Spleen (tissue), 11 donors: ENCODE results near the gene CSH1. TPM values are rescaled to one million over a fixed set of nuclear protein-coding genes. Genes with fewer than 3 reads are reported as not detected.
"Not testable (repeated sequence)": the region's sequence is repeated elsewhere in the genome, so short reads cannot be mapped to it uniquely, and the experiment has no call there.

Experiments used
- DNase-seq: peaks from one replicate; pipeline ENCODE4 v3.0.0-alpha.2; 2020
- H3K27ac ChIP-seq, 8 donors: fragments of 200-600 bp; sonication (generic) in 7 of 8; 1 replicate in 4 of 8; 2 replicates in 4 of 8; pipeline versions ENCODE4 v1.5.0 to v1.8.0; 2016 to 2021; ENCODE audit warnings: inconsistent platforms in 4 of 8, mild to moderate bottlenecking in 4 of 8, moderate library complexity in 1 of 8
- H3K27me3 ChIP-seq, 7 donors: fragments of 200-600 bp; sonication (generic) in 6 of 7; replicated peaks in 1 of 7; 1 replicate in 4 of 7; 2 replicates in 3 of 7; pipeline versions ENCODE4 v1.5.0 to v1.8.0; 2016 to 2021; ENCODE audit warnings: inconsistent platforms in 3 of 7, mild to moderate bottlenecking in 1 of 7
- H3K36me3 ChIP-seq, 6 donors: fragments of 200-600 bp; sonication (generic) in 5 of 6; 1 replicate in 4 of 6; 2 replicates in 2 of 6; pipeline versions ENCODE4 v1.5.0 to v1.8.0; 2016 to 2021; ENCODE audit warnings: inconsistent platforms in 2 of 6
- H3K4me1 ChIP-seq, 6 donors: fragments of 200-600 bp; sonication (generic) in 5 of 6; 1 replicate in 3 of 6; 2 replicates in 3 of 6; pipeline versions ENCODE4 v1.5.0 to v1.8.0; 2016 to 2021; ENCODE audit warnings: inconsistent platforms in 3 of 6
- H3K4me3 ChIP-seq, 8 donors: fragments of 200-600 bp; sonication (generic) in 7 of 8; 1 replicate in 4 of 8; 2 replicates in 4 of 8; pipeline versions ENCODE4 v1.5.0 to v1.8.0; 2016 to 2021; ENCODE audit warnings: inconsistent platforms in 4 of 8, mild to moderate bottlenecking in 4 of 8, moderate library complexity in 2 of 8
- H3K9me3 ChIP-seq, 8 donors: fragments of 200-600 bp; sonication (generic) in 7 of 8; 1 replicate in 4 of 8; 2 replicates in 4 of 8; pipeline versions ENCODE4 v1.5.0 to v1.8.0; 2016 to 2021; ENCODE audit warnings: inconsistent platforms in 4 of 8
- POLR2A ChIP-seq, 3 donors: fragments of 450-650 bp; IDR thresholded peaks; one replicate each; pipeline ENCODE4 v1.5.1; 2017; ENCODE audit warnings: antibody characterized with exemption in 3 of 3, mild to moderate bottlenecking in 1 of 3
- POLR2AphosphoS5 ChIP-seq, 3 donors: sonication (generic); formaldehyde crosslinking; IDR thresholded peaks; one replicate each; pipeline ENCODE4 v1.5.1; 2017; ENCODE audit warnings: antibody characterized with exemption in 3 of 3
- WGBS, 5 donors: extraction: QIAGEN DNeasy Blood & Tissue Kit in 3 of 5; methylation state at CpG; one replicate each; pipeline versions ENCODE4 v1.1.5 to v1.1.7; 2013 to 2018; 5-methylcytosine and 5-hydroxymethylcytosine counted together
- intact Hi-C: fragments of 100-400 bp; cut with DNase I; formaldehyde crosslinking; loops from one replicate; pipeline ENCODE4 v1.15.0; 2023; ENCODE audit warnings: low total_unique reads
- polyA plus RNA-seq, 3 donors: library from polyadenylated mRNA; stranded (reverse); fragments of 200-250 nt; gene quantifications; one replicate each; pipeline ENCODE4 v1.2.1, GENCODE V29; 2013
- total RNA-seq, 7 donors: library from RNA; depleted of rRNA in 3 of 7; stranded (reverse); fragments of >200 nt in 3 of 7; fragmentation: NEBNext Ultra II Directional in 4 of 7; extraction: Animal tissue kit (Norgen Biotek cat#: 25700) in 4 of 7; gene quantifications; one replicate each; pipeline versions ENCODE4 v1.1.0 to v1.2.1, GENCODE V29; 2016 to 2021
- TF ChIP-seq, protein P1 (sequence below), 11 experiments: fragments of 200-600 bp in 7 of 11; fragments of 450-650 bp in 4 of 11; sonication (generic) in 4 of 11; IDR thresholded peaks in 8 of 11; conservative IDR thresholded peaks in 3 of 11; 1 replicate in 7 of 11; 2 replicates in 4 of 11; pipeline versions ENCODE4 v1.4.0 to v1.8.0; 2016 to 2021; ENCODE audit warnings: antibody characterized with exemption in 11 of 11, inconsistent platforms in 4 of 11, mild to moderate bottlenecking in 1 of 11
- donor health status: healthy with polysubstance abuse.
- donor health status: DM: no; HTN: no; CAD: no; lungs with moderate emphysema.
- donor health status: DM: no; HTN: no; CAD: no.
- donor health status: Bipolar disorder and iron deficiency.
- donor health status: healthy.
- donor health status: DM: no; HTN: no; CAD: no.
- donor health status: DM: yes; HTN: yes; CAD: no.

The CSH1 gene
- total and polyA plus RNA-seq, 10 donors, result not detected

DNA sequence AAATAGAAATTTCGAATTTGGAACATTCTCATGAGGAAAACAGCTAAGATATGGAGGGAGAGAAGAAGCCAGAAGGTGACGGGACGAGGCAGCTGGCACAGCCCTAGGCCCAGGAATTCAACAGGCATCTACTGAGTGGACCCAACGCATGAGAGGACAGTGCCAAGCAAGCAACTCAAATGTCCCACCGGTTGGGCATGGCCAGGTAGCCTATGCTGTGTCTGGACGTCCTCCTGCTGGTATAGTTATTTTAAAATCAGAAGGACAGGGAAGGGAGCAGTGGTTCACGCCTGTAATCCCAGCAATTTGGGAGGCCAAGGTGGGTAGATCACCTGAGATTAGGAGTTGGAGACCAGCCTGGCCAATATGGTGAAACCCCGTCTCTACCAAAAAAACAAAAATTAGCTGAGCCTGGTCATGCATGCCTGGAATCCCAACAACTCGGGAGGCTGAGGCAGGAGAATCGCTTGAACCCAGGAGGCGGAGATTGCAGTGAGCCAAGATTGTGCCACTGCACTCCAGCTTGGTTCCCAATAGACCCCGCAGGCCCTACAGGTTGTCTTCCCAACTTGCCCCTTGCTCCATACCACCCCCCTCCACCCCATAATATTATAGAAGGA is 20.3 kb upstream of the CSH1 start:
- Histone ChIP-seq H3K36me3 (no peaks in the 10 kb centered on the region), H3K27me3 (no peaks in the 10 kb centered on the region), H3K4me1 (peaks cover 13 to 57% (median 31%) of the 10 kb centered on the region in 6 donors), H3K9me3 (no peaks in the 10 kb centered on the region), H3K27ac (no peak overlapping the region), H3K4me3 (no peak overlapping the region)
- no peak for DNase-seq
- intact Hi-C loops, result no loop called here
- 87 to 94% (median 91%) methylated on average over 12 of the region's 12 CpGs for WGBS, 5 donors
- no peak for TF ChIP-seq POLR2A (IDR thresholded peaks at IDR 0.05)
- TF ChIP-seq, protein P1, sequence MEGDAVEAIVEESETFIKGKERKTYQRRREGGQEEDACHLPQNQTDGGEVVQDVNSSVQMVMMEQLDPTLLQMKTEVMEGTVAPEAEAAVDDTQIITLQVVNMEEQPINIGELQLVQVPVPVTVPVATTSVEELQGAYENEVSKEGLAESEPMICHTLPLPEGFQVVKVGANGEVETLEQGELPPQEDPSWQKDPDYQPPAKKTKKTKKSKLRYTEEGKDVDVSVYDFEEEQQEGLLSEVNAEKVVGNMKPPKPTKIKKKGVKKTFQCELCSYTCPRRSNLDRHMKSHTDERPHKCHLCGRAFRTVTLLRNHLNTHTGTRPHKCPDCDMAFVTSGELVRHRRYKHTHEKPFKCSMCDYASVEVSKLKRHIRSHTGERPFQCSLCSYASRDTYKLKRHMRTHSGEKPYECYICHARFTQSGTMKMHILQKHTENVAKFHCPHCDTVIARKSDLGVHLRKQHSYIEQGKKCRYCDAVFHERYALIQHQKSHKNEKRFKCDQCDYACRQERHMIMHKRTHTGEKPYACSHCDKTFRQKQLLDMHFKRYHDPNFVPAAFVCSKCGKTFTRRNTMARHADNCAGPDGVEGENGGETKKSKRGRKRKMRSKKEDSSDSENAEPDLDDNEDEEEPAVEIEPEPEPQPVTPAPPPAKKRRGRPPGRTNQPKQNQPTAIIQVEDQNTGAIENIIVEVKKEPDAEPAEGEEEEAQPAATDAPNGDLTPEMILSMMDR (IDR thresholded peaks at IDR 0.05 in 8 of 11, conservative IDR thresholded peaks at IDR 0.05 in 3 of 11), result peak in 1 of 11 experiments; percentile 17

DNA sequence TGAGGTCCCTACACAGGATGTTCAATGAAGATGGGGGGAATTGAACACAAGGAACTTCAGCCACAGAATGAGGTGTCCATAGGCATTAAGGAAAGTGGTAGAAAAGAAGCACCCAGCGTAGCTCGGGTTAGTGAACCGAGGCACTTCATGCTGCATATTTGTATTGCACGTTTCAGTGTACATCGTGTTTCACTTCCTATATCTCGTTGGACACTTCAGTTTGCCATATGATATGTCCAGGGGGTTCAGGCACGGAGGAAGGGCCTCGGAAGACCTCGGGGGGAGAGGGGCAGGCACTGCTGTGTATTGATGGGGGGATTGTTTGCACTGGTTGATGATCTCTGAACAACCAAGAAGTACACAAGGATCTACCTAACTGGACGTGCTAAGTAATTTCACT is 19.4 kb upstream of the CSH1 start:
- 57 to 72% (median 62%) methylated on average over 10 of the region's 10 CpGs for WGBS, 5 donors
- H3K27ac ChIP-seq, H3K27me3 ChIP-seq, H3K9me3 ChIP-seq, intact Hi-C loops, DNase-seq, H3K36me3 ChIP-seq: not testable (repeated sequence)
- Histone ChIP-seq H3K4me1 (peaks cover 13 to 55% (median 32%) of the 10 kb centered on the region in 6 donors), H3K4me3 (peak overlapping the region in 1 of 8 donors; percentile 24)

DNA sequence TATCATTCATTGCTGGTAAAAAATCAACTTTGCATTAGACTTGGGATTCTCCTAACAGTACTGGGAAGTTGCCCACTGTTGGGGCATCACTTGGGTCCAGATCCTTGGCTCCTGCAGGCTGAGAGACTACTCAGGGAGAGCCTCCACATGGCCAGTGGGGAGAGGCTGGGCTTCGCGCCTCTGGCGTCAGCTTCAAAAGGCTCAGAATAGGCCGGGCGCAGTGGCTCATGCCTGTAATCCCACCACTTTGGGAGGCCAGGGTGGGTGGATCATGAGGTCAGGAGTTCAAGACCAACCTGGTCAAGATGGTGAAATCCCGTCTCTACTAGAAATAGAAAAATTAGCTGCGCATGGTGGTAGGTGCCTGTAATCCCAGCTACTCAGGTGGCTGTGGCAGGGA is 18.1 kb upstream of the CSH1 start:
- Histone ChIP-seq H3K27ac (no peak overlapping the region), H3K27me3 (peaks cover 0 to 5% (median 0%) of the 10 kb centered on the region in 7 donors), H3K4me3 (no peak overlapping the region), H3K9me3 (no peaks in the 10 kb centered on the region), H3K4me1 (peaks cover 2 to 42% (median 20%) of the 10 kb centered on the region in 6 donors), H3K36me3 (no peaks in the 10 kb centered on the region)
- DNase-seq, result no peak
- TF ChIP-seq, protein P1 (IDR thresholded peaks at IDR 0.05 in 8 of 11, conservative IDR thresholded peaks at IDR 0.05 in 3 of 11), result no peak
- TF ChIP-seq POLR2A (IDR thresholded peaks at IDR 0.05) (no peak), POLR2AphosphoS5 (IDR thresholded peaks at IDR 0.05) (no peak)
- intact Hi-C loops, result loop anchor here (5.0 kb wide), 2 partner anchors 113 to 218 kb away; partner anchors contain the start of gene ERN1
- 92 to 98% (median 94%) methylated on average over 7 of the region's 7 CpGs for WGBS, 5 donors

DNA sequence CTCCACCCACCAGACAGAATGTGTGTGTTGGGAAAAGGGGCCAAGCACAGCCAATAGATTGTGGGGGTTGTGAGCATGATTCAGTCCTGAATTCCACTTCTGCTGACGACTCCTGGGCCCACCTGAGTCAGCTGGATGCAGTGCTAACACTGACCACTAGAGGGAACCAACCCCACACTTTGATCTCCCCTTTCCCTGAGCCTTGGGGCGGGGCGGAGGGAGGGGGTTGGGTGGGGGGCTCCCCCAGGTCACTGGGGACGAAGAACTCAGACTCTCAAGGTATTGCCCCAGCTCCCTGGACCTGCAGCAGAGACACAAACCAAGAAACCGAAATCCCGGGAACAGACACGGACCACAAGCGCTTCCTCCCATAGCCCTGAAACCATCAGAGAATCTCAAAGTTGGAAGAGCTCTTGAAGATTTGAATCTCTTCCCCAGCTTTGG is 15.3 kb upstream of the CSH1 start:
- no peak for DNase-seq
- H3K4me3 ChIP-seq, result no peak overlapping the region
- no peak for TF ChIP-seq POLR2A (IDR thresholded peaks at IDR 0.05)
- TF ChIP-seq, protein P1 (IDR thresholded peaks at IDR 0.05 in 8 of 11, conservative IDR thresholded peaks at IDR 0.05 in 3 of 11), result peak; percentile 59 to 96 (median 86)
- H3K36me3 ChIP-seq, result no peaks in the 10 kb centered on the region
- peaks cover 0 to 28% (median 14%) of the 10 kb centered on the region in 6 donors for H3K4me1 ChIP-seq
- 34 to 70% (median 41%) methylated on average over 5 to 8 of the region's 8 CpGs for WGBS, 5 donors
- H3K9me3 ChIP-seq, result no peaks in the 10 kb centered on the region
- H3K27ac ChIP-seq, result no peak overlapping the region
- intact Hi-C loops, result loop anchor here (5.0 kb wide), 2 partner anchors 116 to 221 kb away; partner anchors contain the start of gene ERN1
- peaks cover 0 to 5% (median 0%) of the 10 kb centered on the region in 7 donors for H3K27me3 ChIP-seq
